Activated naive CD4-positive, alpha-beta T cell treated with anti-CD3 and anti-CD28 coated beads for 36 hours (primary cell): ENCODE measurements around the gene RAB20. TPM values are rescaled to one million over a fixed set of nuclear protein-coding genes. Genes with fewer than 3 reads are reported as not detected.
"Not testable (repeated sequence)": the region's sequence is repeated elsewhere in the genome, so short reads cannot be mapped to it uniquely, and the experiment has no call there.

Experiments used
- CTCF ChIA-PET: fragments of 350-600 bp; sonication (Branson Sonifier 250); formaldehyde crosslinking; loops from one replicate; lab custom pipeline; 2021; ENCODE audit warnings: antibody characterized with exemption; lab: Charles Lee
- DNase-seq: peaks from one replicate; pipeline ENCODE4 v3.0.0-alpha.2; 2020
- H3K27ac Mint-ChIP-seq: one replicate; pipeline ENCODE4 v1.8.0; 2021; ENCODE audit warnings: mild to moderate bottlenecking, mixed read lengths
- H3K27me3 Mint-ChIP-seq: one replicate; pipeline ENCODE4 v1.8.0; 2021; ENCODE audit warnings: low read depth, mixed read lengths
- H3K36me3 Mint-ChIP-seq: one replicate; pipeline ENCODE4 v1.8.0; 2021; ENCODE audit warnings: low read depth, mixed read lengths
- H3K4me1 Mint-ChIP-seq: one replicate; pipeline ENCODE4 v1.8.0; 2021; ENCODE audit warnings: low read depth, mixed read lengths
- H3K4me3 Mint-ChIP-seq: one replicate; pipeline ENCODE4 v1.8.0; 2021; ENCODE audit warnings: mild to moderate bottlenecking, moderate library complexity, mixed read lengths
- H3K9me3 Mint-ChIP-seq: one replicate; pipeline ENCODE4 v1.8.0; 2021; ENCODE audit warnings: mixed read lengths
- intact Hi-C: fragments of 100-400 bp; cut with micrococcal nuclease; formaldehyde crosslinking; loops from one replicate; pipeline ENCODE4 v1.15.1; 2023
- total RNA-seq, 2 experiments: library from RNA; stranded (reverse); gene quantifications; one replicate each; pipeline ENCODE4 v1.2.3, GENCODE V29; 2021

RAB20 gene
- total RNA-seq, 2 experiments from 2014 or later, result 1.4 to 1.5 TPM

GRCh38 chr13:110571896-110572777, 10.6 kb upstream of the RAB20 start:
- Mint-ChIP-seq H3K27ac (no peak overlapping the region), H3K4me1 (peaks cover 10% of the 10 kb centered on the region), H3K36me3 (no peaks in the 10 kb centered on the region), H3K4me3 (no peak overlapping the region), H3K9me3 (no peaks in the 10 kb centered on the region), H3K27me3 (peaks cover 28% of the 10 kb centered on the region)
- CTCF ChIA-PET, result no interaction called here
- intact Hi-C loops, result no loop called here
- no peak for DNase-seq

GRCh38 chr13:110570886-110571285, 9.4 kb upstream of the RAB20 start:
- peaks cover 27% of the 10 kb centered on the region for H3K27me3 Mint-ChIP-seq
- no peaks in the 10 kb centered on the region for H3K36me3 Mint-ChIP-seq
- CTCF ChIA-PET, result interaction anchor here (2.3 kb wide), 1 partner anchor 115 kb away, joined by 5 read pairs; no protein-coding TSS in a partner anchor
- no peaks in the 10 kb centered on the region for H3K9me3 Mint-ChIP-seq
- no peak overlapping the region for H3K27ac Mint-ChIP-seq
- intact Hi-C loops, result no loop called here
- no peak for DNase-seq
- peaks cover 7% of the 10 kb centered on the region for H3K4me1 Mint-ChIP-seq
- no peak overlapping the region for H3K4me3 Mint-ChIP-seq

GRCh38 chr13:110569962-110570361, 8.4 kb upstream of the RAB20 start:
- H3K4me3 Mint-ChIP-seq, intact Hi-C loops, H3K4me1 Mint-ChIP-seq, H3K9me3 Mint-ChIP-seq, H3K27ac Mint-ChIP-seq, DNase-seq, H3K36me3 Mint-ChIP-seq: not testable (repeated sequence)
- CTCF ChIA-PET, result interaction anchor here (2.3 kb wide), 1 partner anchor 115 kb away, joined by 5 read pairs; no protein-coding TSS in a partner anchor
- H3K27me3 Mint-ChIP-seq, result peaks cover 18% of the 10 kb centered on the region

GRCh38 chr13:110568612-110569011, 7.1 kb upstream of the RAB20 start:
- no peak for DNase-seq
- Mint-ChIP-seq H3K36me3 (no peaks in the 10 kb centered on the region), H3K4me3 (no peak overlapping the region), H3K27me3 (peaks cover 9% of the 10 kb centered on the region), H3K27ac (no peak overlapping the region), H3K9me3 (no peaks in the 10 kb centered on the region), H3K4me1 (no peaks in the 10 kb centered on the region)
- CTCF ChIA-PET, result interaction anchor here (2.3 kb wide), 1 partner anchor 113 kb away, joined by 5 read pairs; no protein-coding TSS in a partner anchor
- intact Hi-C loops, result no loop called here

GRCh38 chr13:110566171-110566570, 4.6 kb upstream of the RAB20 start:
- H3K4me1 Mint-ChIP-seq, result peaks cover 9% of the 10 kb centered on the region
- H3K27me3 Mint-ChIP-seq, result peaks cover 7% of the 10 kb centered on the region
- H3K27ac Mint-ChIP-seq, result no peak overlapping the region
- DNase-seq, result no peak
- no peaks in the 10 kb centered on the region for H3K36me3 Mint-ChIP-seq
- CTCF ChIA-PET, result no interaction called here
- intact Hi-C loops, result no loop called here
- no peaks in the 10 kb centered on the region for H3K9me3 Mint-ChIP-seq
- H3K4me3 Mint-ChIP-seq, result no peak overlapping the region

GRCh38 chr13:110565296-110565695, 3.8 kb upstream of the RAB20 start:
- intact Hi-C loops, result no loop called here

GRCh38 chr13:110564472-110564985, 3.0 kb upstream of the RAB20 start:
- DNase-seq, result no peak
- intact Hi-C loops, result loop anchor here (5.0 kb wide), 1 partner anchor 47 kb away; no protein-coding TSS in a partner anchor
- no peaks in the 10 kb centered on the region for H3K36me3 Mint-ChIP-seq
- H3K27me3 Mint-ChIP-seq, result peaks cover 10% of the 10 kb centered on the region
- no peak overlapping the region for H3K4me3 Mint-ChIP-seq
- no peaks in the 10 kb centered on the region for H3K9me3 Mint-ChIP-seq
- CTCF ChIA-PET, result interaction anchor here (0.7 kb wide), 1 partner anchor 109 kb away, joined by 3 read pairs; no protein-coding TSS in a partner anchor
- H3K27ac Mint-ChIP-seq, result no peak overlapping the region
- peaks cover 15% of the 10 kb centered on the region for H3K4me1 Mint-ChIP-seq

More at GRCh38 chr13:110565296-110565695, 3.8 kb upstream of the RAB20 start:
- Mint-ChIP-seq H3K27me3 (peaks cover 11% of the 10 kb centered on the region), H3K27ac (no peak overlapping the region), H3K36me3 (no peaks in the 10 kb centered on the region), H3K4me1 (peaks cover 15% of the 10 kb centered on the region), H3K9me3 (no peaks in the 10 kb centered on the region), H3K4me3 (no peak overlapping the region)
- DNase-seq, result no peak
- CTCF ChIA-PET, result no interaction called here

GRCh38 chr13:110563463-110563774, 1.9 kb upstream of the RAB20 start:
- H3K9me3 Mint-ChIP-seq, result no peaks in the 10 kb centered on the region
- no peaks in the 10 kb centered on the region for H3K36me3 Mint-ChIP-seq
- H3K27ac Mint-ChIP-seq, result no peak overlapping the region
- DNase-seq, result no peak
- no peak overlapping the region for H3K4me3 Mint-ChIP-seq
- peaks cover 9% of the 10 kb centered on the region for H3K27me3 Mint-ChIP-seq
- H3K4me1 Mint-ChIP-seq, result peaks cover 15% of the 10 kb centered on the region
- intact Hi-C loops, result loop anchor here (5.0 kb wide), 1 partner anchor 46 kb away; no protein-coding TSS in a partner anchor
- CTCF ChIA-PET, result interaction anchor here (0.5 kb wide), 1 partner anchor 177 kb away, joined by 3 read pairs; no protein-coding TSS in a partner anchor

GRCh38 chr13:110562696-110563462, 1.4 kb upstream of the RAB20 start:
- peak overlapping the region; percentile 91 for H3K4me3 Mint-ChIP-seq
- peaks cover 15% of the 10 kb centered on the region for H3K4me1 Mint-ChIP-seq
- intact Hi-C loops, result loop anchor here (5.0 kb wide), 1 partner anchor 46 kb away; no protein-coding TSS in a partner anchor
- no peak for DNase-seq
- H3K36me3 Mint-ChIP-seq, result no peaks in the 10 kb centered on the region
- H3K27me3 Mint-ChIP-seq, result peaks cover 9% of the 10 kb centered on the region
- no peak overlapping the region for H3K27ac Mint-ChIP-seq
- CTCF ChIA-PET, result interaction anchor here (0.6 to 1.6 kb wide), 3 partner anchors 55 to 303 kb away, joined by 3 to 5 read pairs (median 3); no protein-coding TSS in a partner anchor
- no peaks in the 10 kb centered on the region for H3K9me3 Mint-ChIP-seq

- Mint-ChIP-seq H3K27me3 (peaks cover 9% of the 10 kb centered on the region), H3K27ac (peak overlapping the region; percentile 48), H3K4me1 (peaks cover 15% of the 10 kb centered on the region), H3K9me3 (no peaks in the 10 kb centered on the region), H3K36me3 (no peaks in the 10 kb centered on the region), H3K4me3 (peak overlapping the region; percentile 91)
- CTCF ChIA-PET, result interaction anchor here (0.6 to 1.6 kb wide), 3 partner anchors 54 to 304 kb away, joined by 3 to 5 read pairs (median 3); no protein-coding TSS in a partner anchor
- peak; percentile 27 for DNase-seq
- intact Hi-C loops, result loop anchor here (5.0 kb wide), 1 partner anchor 45 kb away; no protein-coding TSS in a partner anchor
Observed at GRCh38 chr13:110562036-110562597, 595 bp upstream of the RAB20 start.

- Mint-ChIP-seq H3K27me3 (peaks cover 7% of the 10 kb centered on the region), H3K27ac (no peak overlapping the region), H3K9me3 (no peaks in the 10 kb centered on the region), H3K4me1 (peaks cover 15% of the 10 kb centered on the region), H3K36me3 (no peaks in the 10 kb centered on the region), H3K4me3 (peak overlapping the region; percentile 77)
- CTCF ChIA-PET, result interaction anchor here (0.5 to 1.6 kb wide), 2 partner anchors 31 to 105 kb away, joined by 3 to 5 read pairs; no protein-coding TSS in a partner anchor
- DNase-seq, result no peak
- intact Hi-C loops, result loop anchor here (1.0 to 5.0 kb wide), 3 partner anchors 43 to 104 kb away; no protein-coding TSS in a partner anchor
Observed at GRCh38 chr13:110560601-110561343, 750 bp downstream of the RAB20 start.
